ENCODE measurements around the gene CNEP1R1. TPM values are rescaled to one million over a fixed set of nuclear protein-coding genes. Genes with fewer than 3 reads are reported as not detected.
"Not testable (repeated sequence)": the region's sequence is repeated elsewhere in the genome, so short reads cannot be mapped to it uniquely, and the experiment has no call there.

The CNEP1R1 gene
- total and polyA plus RNA-seq, 2 experiments from 2014 or later = 13.8 to 30.3 TPM

GRCh38 chr16:50012182-50012581 lies 12.8 kb upstream of the CNEP1R1 start (continued):
- TF ChIP-seq ZNF462 (CRISPR knock-in tag; IDR thresholded peaks at IDR 0.05) = no peak
- no peak for TF ChIP-seq EZH2 (IDR thresholded peaks at IDR 0.05; ENCODE audit: low read depth, unreplicated experiment)
- no peak for TF ChIP-seq ZNF331 (CRISPR knock-in tag; IDR thresholded peaks at IDR 0.05; ENCODE audit: low read depth)
- TF ChIP-seq CREB1 (CRISPR knock-in tag; IDR thresholded peaks at IDR 0.05; ENCODE audit: low read depth) = no peak
- no peak for TF ChIP-seq ETS1 (IDR thresholded peaks at IDR 0.05)
- no peak for TF ChIP-seq EZH2phosphoT487 (IDR thresholded peaks at IDR 0.05; ENCODE audit: unreplicated experiment)

- H2AFZ ChIP-seq; H3K27ac Mint-ChIP-seq; H3K9me3 Mint-ChIP-seq; H3K4me1 ChIP-seq (ENCODE audit: insufficient read depth); H3K27ac ChIP-seq (ENCODE audit: low read depth); ATAC-seq; H3K4me1 Mint-ChIP-seq; DNase-seq (ENCODE audit: low spot score); H3F3A ChIP-seq (replicated peaks; ENCODE audit: low read depth); H3K27me3 ChIP-seq (ENCODE audit: insufficient read depth); H3K4me2 ChIP-seq; H3K27me3 Mint-ChIP-seq (ENCODE audit: insufficient read depth, low read depth, poor library complexity); H4K20me1 ChIP-seq (replicated peaks; ENCODE audit: insufficient read depth); H3K36me3 Mint-ChIP-seq (ENCODE audit: low read depth); H3K9me2 ChIP-seq (ENCODE audit: insufficient read depth); H3K36me3 ChIP-seq (ENCODE audit: insufficient read depth); H3K4me3 Mint-ChIP-seq; H3K79me2 ChIP-seq (replicated peaks; ENCODE audit: insufficient read depth); H3K4me3 ChIP-seq: not testable (repeated sequence)
Measured at GRCh38 chr16:50014211-50014610, 10.8 kb upstream of the CNEP1R1 start.
